ENCODE measurements around the gene RGMA.
"Not testable (repeated sequence)": the region's sequence is repeated elsewhere in the genome, so short reads cannot be mapped to it uniquely, and the experiment has no call there.

Gene RGMA

GRCh38 chr15:93034512-93034911 lies 54.5 kb downstream of the RGMA start:
- DNase-seq (ENCODE audit: low spot score): no peak

GRCh38 chr15:93033434-93034045 lies 55.5 kb downstream of the RGMA start:
- DNase-seq (ENCODE audit: low spot score): no peak

- not testable (repeated sequence) for DNase-seq (ENCODE audit: low spot score)
Measured at GRCh38 chr15:93032515-93033206, 56.4 kb downstream of the RGMA start.

- DNase-seq (ENCODE audit: low spot score): not testable (repeated sequence)
Measured at GRCh38 chr15:93031557-93032384, 57.2 kb downstream of the RGMA start.

- DNase-seq (ENCODE audit: low spot score): peak; percentile 3
Measured at GRCh38 chr15:93031103-93031464, 57.9 kb downstream of the RGMA start.

GRCh38 chr15:93030430-93031102 lies 58.4 kb downstream of the RGMA start:
- DNase-seq (ENCODE audit: low spot score): peak; percentile 87

GRCh38 chr15:93029836-93030429 lies 59.1 kb downstream of the RGMA start:
- DNase-seq (ENCODE audit: low spot score): peak; percentile 48

- peak; percentile 12 for DNase-seq (ENCODE audit: low spot score)
Measured at GRCh38 chr15:93029214-93029835, 59.7 kb downstream of the RGMA start.

- peak; percentile 88 for DNase-seq (ENCODE audit: low spot score)
Measured at GRCh38 chr15:93028632-93029213, 60.3 kb downstream of the RGMA start.

- DNase-seq (ENCODE audit: low spot score): peak; percentile 17
Measured at GRCh38 chr15:93028111-93028631, 60.8 kb downstream of the RGMA start.

- no peak for DNase-seq (ENCODE audit: low spot score)
Measured at GRCh38 chr15:93027413-93027812, 61.6 kb downstream of the RGMA start.

- no peak for DNase-seq (ENCODE audit: low spot score)
Measured at GRCh38 chr15:93026380-93026817, 62.6 kb downstream of the RGMA start.

- DNase-seq (ENCODE audit: low spot score): no peak
Measured at GRCh38 chr15:93025625-93025982, 63.4 kb downstream of the RGMA start.

GRCh38 chr15:93024716-93025624 lies 64.0 kb downstream of the RGMA start:
- DNase-seq (ENCODE audit: low spot score): no peak

GRCh38 chr15:93024293-93024692 lies 64.7 kb downstream of the RGMA start:
- DNase-seq (ENCODE audit: low spot score): no peak

- no peak for DNase-seq (ENCODE audit: low spot score)
Measured at GRCh38 chr15:93020976-93021772, 67.8 kb downstream of the RGMA start.

- no peak for DNase-seq (ENCODE audit: low spot score)
Measured at GRCh38 chr15:93019971-93020370, 69.0 kb downstream of the RGMA start.

- no peak for DNase-seq (ENCODE audit: low spot score)
Measured at GRCh38 chr15:93019090-93019489, 69.9 kb downstream of the RGMA start.

- DNase-seq (ENCODE audit: low spot score): no peak
Measured at GRCh38 chr15:93018574-93018973, 70.4 kb downstream of the RGMA start.
